GM18502 (cell line): ENCODE results near the gene CTNNA3.

Source experiments
- ATAC-seq: cut with Tn5 transposase; IDR thresholded peaks from one replicate; pipeline ENCODE4 v1.9.1; 2021; ENCODE audit warnings: mild to moderate bottlenecking; ENCODE audit not compliant: unreplicated experiment, poor library complexity

CTNNA3 gene

GRCh38 chr10:66737241-66737640, 958.8 kb downstream of the CTNNA3 start:
- ATAC-seq, result no peak

GRCh38 chr10:66723608-66724400, 972.2 kb downstream of the CTNNA3 start:
- no peak for ATAC-seq

GRCh38 chr10:66719483-66719882, 976.5 kb downstream of the CTNNA3 start:
- peak; percentile 71 for ATAC-seq

- no peak for ATAC-seq
Observed at GRCh38 chr10:66717231-66717981, 978.6 kb downstream of the CTNNA3 start.

- no peak for ATAC-seq
Observed at GRCh38 chr10:66714741-66715140, 981.3 kb downstream of the CTNNA3 start.

GRCh38 chr10:66713387-66713786, 982.6 kb downstream of the CTNNA3 start:
- ATAC-seq, result no peak

GRCh38 chr10:66698069-66698468, 997.9 kb downstream of the CTNNA3 start:
- ATAC-seq, result no peak

- no peak for ATAC-seq
Observed at GRCh38 chr10:66695046-66695445, 1000.9 kb downstream of the CTNNA3 start.

- ATAC-seq, result no peak
Observed at GRCh38 chr10:66684581-66684980, 1011.4 kb downstream of the CTNNA3 start.

- no peak for ATAC-seq
Observed at GRCh38 chr10:66680886-66681285, 1015.1 kb downstream of the CTNNA3 start.

GRCh38 chr10:66678521-66678920, 1017.5 kb downstream of the CTNNA3 start:
- ATAC-seq, result no peak

GRCh38 chr10:66673071-66673470, 1022.9 kb downstream of the CTNNA3 start:
- ATAC-seq, result no peak

- no peak for ATAC-seq
Observed at GRCh38 chr10:66671562-66671961, 1024.4 kb downstream of the CTNNA3 start.

GRCh38 chr10:66671064-66671463, 1024.9 kb downstream of the CTNNA3 start:
- ATAC-seq, result no peak

GRCh38 chr10:66656499-66656898, 1039.5 kb downstream of the CTNNA3 start:
- no peak for ATAC-seq

GRCh38 chr10:66654861-66655260, 1041.1 kb downstream of the CTNNA3 start:
- no peak for ATAC-seq

- no peak for ATAC-seq
Observed at GRCh38 chr10:66651308-66652082, 1044.5 kb downstream of the CTNNA3 start.

GRCh38 chr10:66649626-66650025, 1046.4 kb downstream of the CTNNA3 start:
- no peak for ATAC-seq

- no peak for ATAC-seq
Observed at GRCh38 chr10:66642217-66642616, 1053.8 kb downstream of the CTNNA3 start.

- ATAC-seq, result no peak
Observed at GRCh38 chr10:66639371-66639770, 1056.6 kb downstream of the CTNNA3 start.
